GM12878 (cell line): ENCODE measurements around the gene BCHE. TPM values are rescaled to one million over a fixed set of nuclear protein-coding genes. Genes with fewer than 3 reads are reported as not detected.

ENCODE experiments used
- ATAC-seq: fragments of 200-7000 bp; cut with Tn5 transposase; 3 replicates; pipeline ENCODE4 v1.9.1; 2020; ENCODE audit warnings: mild to moderate bottlenecking, moderate library complexity
- BruUV-seq: library from RNA; stranded (reverse); fragments of 400-500 nt; replicated peaks from 2 replicates; lab custom pipeline; 2021; lab: Mats Ljungman, UMichigan
- CTCF ChIA-PET: fragments of 300-600 bp; sonication (Branson Sonifier 250); formaldehyde crosslinking; extraction: SDS; loops from one replicate; lab custom pipeline; 2021; ENCODE audit warnings: inconsistent platforms; lab: Yijun Ruan, JAX
- POLR2A ChIA-PET: fragments of 350-600 bp; formaldehyde crosslinking; extraction: SDS; loops from one replicate; lab custom pipeline; 2021; ENCODE audit warnings: inconsistent platforms; lab: Charles Lee
- RAD21 ChIA-PET: fragments of 300-600 bp; sonication (Branson Sonifier 250); formaldehyde crosslinking; loops from one replicate; lab custom pipeline; 2023; ENCODE audit warnings: antibody characterized with exemption; ENCODE audit not compliant: unreplicated experiment; lab: Charles Lee
- SMC1A ChIA-PET: fragments of 300-600 bp; sonication (Branson Sonifier 250); formaldehyde crosslinking; loops from one replicate; lab custom pipeline; 2023; ENCODE audit not compliant: unreplicated experiment, uncharacterized antibody; lab: Charles Lee
- DNase-seq: peaks from one replicate; pipeline ENCODE4 v3.0.0-alpha.2; 2011; ENCODE audit warnings: low read depth, low spot score
- FAIRE-seq: peaks from 3 replicates; lab custom pipeline; 2011; peaks lifted over from hg19 to GRCh38; lab: Jason Lieb, UNC
- H2AFZ ChIP-seq: 2 replicates; pipeline ENCODE4 v1.6.0; 2011; ENCODE audit warnings: low read depth, low read length, control low read depth; ENCODE audit not compliant: control insufficient read depth
- H3K27ac ChIP-seq: 2 replicates; pipeline ENCODE4 v1.5.1; 2011; ENCODE audit warnings: control low read depth; ENCODE audit not compliant: control insufficient read depth, insufficient read depth
- H3K27me3 ChIP-seq, 2 experiments: replicated peaks in 1 of 2; 2 replicates each; pipeline versions ENCODE4 v1.6.0 to v1.6.1; 2011; ENCODE audit warnings: low read length in 1 of 2; ENCODE audit not compliant: control insufficient read depth in 2 of 2, insufficient read depth in 2 of 2
- H3K36me3 ChIP-seq, 2 experiments: 2 replicates each; pipeline ENCODE4 v1.5.1; 2011; ENCODE audit warnings: low read length in 1 of 2; ENCODE audit not compliant: control insufficient read depth in 2 of 2, insufficient read depth in 2 of 2
- H3K4me1 ChIP-seq: 2 replicates; pipeline ENCODE4 v1.6.1; 2011; ENCODE audit warnings: mild to moderate bottlenecking, low read length, moderate library complexity, mixed read lengths; ENCODE audit not compliant: control insufficient read depth, insufficient read depth
- H3K4me2 ChIP-seq: 2 replicates; pipeline ENCODE4 v1.6.0; 2011; ENCODE audit warnings: control low read depth; ENCODE audit not compliant: control insufficient read depth, insufficient read depth
- H3K4me3 ChIP-seq: fragments of 200-600 bp; sonication (generic); 2 replicates; pipeline ENCODE4 v1.5.1; 2016
- H3K79me2 ChIP-seq: 2 replicates; pipeline ENCODE4 v1.6.0; 2011; ENCODE audit warnings: low read length; ENCODE audit not compliant: control insufficient read depth, insufficient read depth
- H3K9ac ChIP-seq: 2 replicates; pipeline ENCODE4 v1.8.0; 2011; ENCODE audit warnings: low read length, control low read depth, mixed read lengths; ENCODE audit not compliant: control insufficient read depth, insufficient read depth
- H3K9me3 ChIP-seq: replicated peaks from 3 replicates; pipeline ENCODE4 v1.5.1; 2011; ENCODE audit warnings: mild to moderate bottlenecking, low read length; ENCODE audit not compliant: control insufficient read depth, insufficient read depth
- H4K20me1 ChIP-seq: 2 replicates; pipeline ENCODE4 v1.6.0; 2011; ENCODE audit not compliant: control insufficient read depth, insufficient read depth
- IKZF1 ChIP-seq: fragments of 450-650 bp; conservative IDR thresholded peaks from 2 replicates; pipeline ENCODE4 v1.6.1; 2017; ENCODE audit warnings: antibody characterized with exemption, mild to moderate bottlenecking
- JUND ChIP-seq: IDR thresholded peaks from 2 replicates; pipeline ENCODE4 v1.6.1; 2012; ENCODE audit warnings: low read depth, mild to moderate bottlenecking, low read length, improper control_type of control experiment, moderate library complexity
- MTA2 ChIP-seq: fragments of 450-650 bp; IDR thresholded peaks from 2 replicates; pipeline ENCODE4 v1.6.1; 2016; ENCODE audit warnings: low read depth, mild to moderate bottlenecking, moderate library complexity
- RCOR1 ChIP-seq: conservative IDR thresholded peaks from 2 replicates; pipeline ENCODE4 v1.6.1; 2012; ENCODE audit warnings: low read depth, low read length, improper control_type of control experiment
- SUZ12 ChIP-seq: fragments of 200-600 bp; sonication (generic); IDR thresholded peaks from one replicate; pipeline ENCODE4 v1.6.1; 2018; ENCODE audit warnings: antibody characterized with exemption, mild to moderate bottlenecking; ENCODE audit not compliant: unreplicated experiment
- TCF12 ChIP-seq: IDR thresholded peaks from 2 replicates; pipeline ENCODE4 v1.6.1; 2011; ENCODE audit warnings: low read depth, mild to moderate bottlenecking, low read length
- TCF3 ChIP-seq: IDR thresholded peaks from 2 replicates; pipeline ENCODE4 v1.6.1; 2012; ENCODE audit warnings: low read depth, mild to moderate bottlenecking, low read length, borderline replicate concordance; ENCODE audit not compliant: insufficient read depth
- YBX1 ChIP-seq: fragments of 450-650 bp; IDR thresholded peaks from 2 replicates; pipeline ENCODE4 v1.6.1; 2016; ENCODE audit warnings: antibody characterized with exemption
- WGBS: methylation state at CpG from one replicate; pipeline ENCODE4 v1.1.6; 2016; ENCODE audit warnings: low lambda C conversion rate; ENCODE audit not compliant: insufficient replicate concordance, insufficient coverage; ENCODE audit errors: missing lambda C conversion rate; 5-methylcytosine and 5-hydroxymethylcytosine counted together
- in situ Hi-C: fragments of 300-500 bp; cut with MboI; formaldehyde crosslinking; loops from 9 replicates; pipeline ENCODE4 v1.14.3; 2018; ENCODE audit warnings: mixed read lengths
- intact Hi-C: fragments of 100-400 bp; cut with micrococcal nuclease; formaldehyde crosslinking; loops from one replicate; pipeline ENCODE4 v1.14.2; 2022; ENCODE audit not compliant: unreplicated experiment
- polyA plus RNA-seq, 11 experiments: library from polyadenylated mRNA; depleted of rRNA in 4 of 11; unstranded in 6 of 11; stranded (reverse) in 5 of 11; fragments of >200 nt; fragmentation: Nextera tagmentation in 4 of 11; fragmentation: Illumina TruSeq in 1 of 11; extraction: Ambion mirVana in 4 of 11; extraction: Trizol in 1 of 11; gene quantifications; 1 replicate in 1 of 11; 2 replicates in 10 of 11; pipeline versions ENCODE4 v1.2.1 to v1.2.3, GENCODE V29; 2011 to 2016; ENCODE audit warnings: inconsistent platforms in 2 of 11, missing spikeins in 2 of 11, low read depth in 1 of 11
- total RNA-seq, 4 experiments: library from RNA; depleted of rRNA in 3 of 4; stranded (reverse); fragments of >200 nt in 3 of 4; fragmentation: Illumina TruSeq in 1 of 4; extraction: Trizol in 1 of 4; gene quantifications; 2 replicates each; pipeline versions ENCODE4 v1.2.1 to v1.2.3, GENCODE V29; 2013 to 2021

The BCHE gene
- total and polyA plus RNA-seq, 10 of the 15 experiments (the other 5 are each of a cell fraction or from before 2014, with no cell fraction given): 16.8 to 233 (median 29.3) TPM

- no peaks in the 10 kb centered on the region for H3K36me3 ChIP-seq
- no peaks in the 10 kb centered on the region for H3K4me1 ChIP-seq
- H3K4me2 ChIP-seq: no peak overlapping the region
- H3K4me3 ChIP-seq: no peak overlapping the region
- no peaks in the 10 kb centered on the region for H3K27me3 ChIP-seq
- intact Hi-C loops (no loop called here), in situ Hi-C loops (no loop called here)
- WGBS: 3% methylated on average over 3 of the region's 3 CpGs
- ChIA-PET CTCF (interaction anchor here (1.6 kb wide), 1 partner anchor 10 kb away, joined by 4 read pairs; no protein-coding TSS in a partner anchor), RAD21 (interaction anchor here (1.1 kb wide), 1 partner anchor 30 kb away, joined by 3 read pairs; no protein-coding TSS in a partner anchor)
- DNase-seq (no peak), ATAC-seq (peak; percentile 52)
- H3K9ac ChIP-seq: no peak overlapping the region
- no peak for TF ChIP-seq SUZ12
- peak; percentile 45; the same call in 1 of the 2 replicates for TF ChIP-seq IKZF1
- TF ChIP-seq MTA2: no peak
- TF ChIP-seq, all 136 proteins: peak for 1
- FAIRE-seq: no peak
- no peaks in the 10 kb centered on the region for H4K20me1 ChIP-seq
- ChIA-PET POLR2A (no interaction called here), SMC1A (interaction anchor here (0.7 to 1.1 kb wide), 4 partner anchors 11 to 256 kb away, joined by 3 read pairs; no protein-coding TSS in a partner anchor)
- no TSS peak for BruUV-seq
- no peak overlapping the region for H3K27ac ChIP-seq
- no peaks in the 10 kb centered on the region for H3K9me3 ChIP-seq
- H3K79me2 ChIP-seq: no peaks in the 10 kb centered on the region
- H2AFZ ChIP-seq: no peak overlapping the region
Observed at GRCh38 chr3:165759041-165759440, 78.2 kb downstream of the BCHE start.

- Histone ChIP-seq H2AFZ (no peak overlapping the region), H3K27me3 (no peaks in the 10 kb centered on the region), H3K4me3 (no peak overlapping the region), H4K20me1 (no peaks in the 10 kb centered on the region), H3K36me3 (no peaks in the 10 kb centered on the region), H3K79me2 (no peaks in the 10 kb centered on the region), H3K9ac (no peak overlapping the region), H3K4me2 (no peak overlapping the region), H3K27ac (no peak overlapping the region), H3K4me1 (no peaks in the 10 kb centered on the region)
- RAD21 ChIA-PET: interaction anchor here (1.7 kb wide), 1 partner anchor 33 kb away, joined by 4 read pairs; no protein-coding TSS in a partner anchor
- intact Hi-C loops: no loop called here
- POLR2A ChIA-PET: no interaction called here
- BruUV-seq: no TSS peak
- CTCF ChIA-PET: no interaction called here
- no peak for FAIRE-seq
- WGBS: 0% methylated on average over 1 of the region's 1 CpG
- DNase-seq: no peak
- TF ChIP-seq JUND (no peak), RCOR1 (no peak), YBX1 (no peak), TCF12 (no peak), TCF3 (no peak)
- TF ChIP-seq, all 136 proteins: peak for 0
- no peaks in the 10 kb centered on the region for H3K9me3 ChIP-seq
- SMC1A ChIA-PET: interaction anchor here (0.5 to 1.9 kb wide), 5 partner anchors 13 to 45 kb away, joined by 3 to 7 read pairs (median 3); no protein-coding TSS in a partner anchor
- ATAC-seq: no peak
- in situ Hi-C loops: no loop called here
Observed at GRCh38 chr3:165755571-165755970, 81.7 kb downstream of the BCHE start.
